NCI-H526 (cell line): ENCODE measurements around the gene ZFAND3.
"Not testable (repeated sequence)": the region's sequence is repeated elsewhere in the genome, so short reads cannot be mapped to it uniquely, and the experiment has no call there.

Experiments
- DNase-seq, 2 experiments: peaks; one replicate each; lab custom pipeline; 2025; lab: John Stamatoyannopoulos, UW

Gene ZFAND3

GRCh38 chr6:38049861-38050397 is 230.4 kb downstream of the ZFAND3 start:
- DNase-seq: not testable (repeated sequence)

GRCh38 chr6:38051819-38052434 is 232.4 kb downstream of the ZFAND3 start:
- no peak for DNase-seq

- DNase-seq: no peak
Measured at GRCh38 chr6:38054527-38055202, 235.1 kb downstream of the ZFAND3 start.

GRCh38 chr6:38055203-38055589 is 235.7 kb downstream of the ZFAND3 start:
- DNase-seq: no peak

- no peak for DNase-seq
Measured at GRCh38 chr6:38056361-38056760, 236.8 kb downstream of the ZFAND3 start.

- no peak for DNase-seq
Measured at GRCh38 chr6:38057994-38058393, 238.5 kb downstream of the ZFAND3 start.

GRCh38 chr6:38062066-38062465 is 242.5 kb downstream of the ZFAND3 start:
- no peak for DNase-seq

GRCh38 chr6:38063973-38064372 is 244.4 kb downstream of the ZFAND3 start:
- DNase-seq: no peak

GRCh38 chr6:38064431-38064830 is 244.9 kb downstream of the ZFAND3 start:
- DNase-seq: no peak

GRCh38 chr6:38065734-38066305 is 246.3 kb downstream of the ZFAND3 start:
- no peak for DNase-seq

- peak in 1 of 2 experiments; percentile 42 for DNase-seq
Measured at GRCh38 chr6:38067263-38067980, 247.9 kb downstream of the ZFAND3 start.

- DNase-seq: peak in 1 of 2 experiments; percentile 2
Measured at GRCh38 chr6:38068854-38069590, 249.5 kb downstream of the ZFAND3 start.

- DNase-seq: no peak
Measured at GRCh38 chr6:38077488-38078030, 258.0 kb downstream of the ZFAND3 start.

- no peak for DNase-seq
Measured at GRCh38 chr6:38078671-38079070, 259.1 kb downstream of the ZFAND3 start.

- DNase-seq: no peak
Measured at GRCh38 chr6:38079107-38079506, 259.6 kb downstream of the ZFAND3 start.

GRCh38 chr6:38079537-38079936 is 260.0 kb downstream of the ZFAND3 start:
- no peak for DNase-seq

GRCh38 chr6:38080360-38080759 is 260.8 kb downstream of the ZFAND3 start:
- DNase-seq: no peak

- DNase-seq: no peak
Measured at GRCh38 chr6:38080889-38081288, 261.4 kb downstream of the ZFAND3 start.

GRCh38 chr6:38085031-38085430 is 265.5 kb downstream of the ZFAND3 start:
- DNase-seq: no peak

- DNase-seq: no peak
Measured at GRCh38 chr6:38086346-38086745, 266.8 kb downstream of the ZFAND3 start.

- DNase-seq: no peak
Measured at GRCh38 chr6:38088010-38088409, 268.5 kb downstream of the ZFAND3 start.

- DNase-seq: no peak
Measured at GRCh38 chr6:38088829-38089228, 269.3 kb downstream of the ZFAND3 start.
